HepG2 (cell line): ENCODE measurements around the gene ADPRS. TPM values are rescaled to one million over a fixed set of nuclear protein-coding genes. Genes with fewer than 3 reads are reported as not detected.

Experiments used
- FOXK2 ChIP-seq: fragments of 450-650 bp; IDR thresholded peaks from 2 replicates; pipeline ENCODE4 v1.6.1; 2016
- JARID2 ChIP-seq: sonication (generic); formaldehyde crosslinking; IDR thresholded peaks from 2 replicates; pipeline ENCODE4 v1.8.1; 2023; ENCODE audit warnings: missing genetic modification reagents, inconsistent platforms; ENCODE audit not compliant: insufficient replicate concordance
- KDM5B ChIP-seq: sonication (generic); formaldehyde crosslinking; IDR thresholded peaks from 2 replicates; pipeline ENCODE4 v1.4.0; 2020; ENCODE audit warnings: missing genetic modification reagents, mild to moderate bottlenecking, borderline replicate concordance
- KLF16 ChIP-seq, 2 experiments: sonication (generic) in 1 of 2; formaldehyde crosslinking in 1 of 2; IDR thresholded peaks; 2 replicates each; pipeline versions ENCODE4 v1.6.1 to v1.8.0; 2016 to 2023; ENCODE audit warnings: missing genetic modification reagents in 2 of 2, missing compliant biosample characterization in 1 of 2
- MAF1 ChIP-seq: sonication (generic); formaldehyde crosslinking; IDR thresholded peaks from 2 replicates; pipeline ENCODE4 v1.5.0; 2020; ENCODE audit warnings: missing genetic modification reagents, borderline replicate concordance
- NFAT5 ChIP-seq: sonication (generic); formaldehyde crosslinking; IDR thresholded peaks from 2 replicates; pipeline ENCODE4 v1.4.0; 2020; ENCODE audit warnings: missing genetic modification reagents
- NFKBIZ ChIP-seq: IDR thresholded peaks from 2 replicates; pipeline ENCODE4 v1.6.1; 2018; ENCODE audit warnings: missing genetic modification reagents, missing compliant biosample characterization
- PRDM4 ChIP-seq: sonication (generic); formaldehyde crosslinking; IDR thresholded peaks from 2 replicates; pipeline ENCODE4 v1.9.0; 2021; ENCODE audit warnings: missing genetic modification reagents, borderline replicate concordance
- SNAPC2 ChIP-seq: sonication (generic); formaldehyde crosslinking; IDR thresholded peaks from 2 replicates; pipeline ENCODE4 v1.8.1; 2022; ENCODE audit warnings: mild to moderate bottlenecking, missing genetic modification reagents
- STAT5B ChIP-seq: sonication (generic); formaldehyde crosslinking; IDR thresholded peaks from 2 replicates; pipeline ENCODE4 v1.4.0; 2020; ENCODE audit warnings: missing genetic modification reagents
- WIZ ChIP-seq: sonication (generic); formaldehyde crosslinking; IDR thresholded peaks from 2 replicates; pipeline ENCODE4 v1.5.1; 2020; ENCODE audit warnings: mild to moderate bottlenecking, missing genetic modification reagents
- ZBTB43 ChIP-seq: sonication (generic); formaldehyde crosslinking; conservative IDR thresholded peaks from 2 replicates; pipeline ENCODE4 v1.4.0; 2020; ENCODE audit warnings: missing genetic modification reagents
- ZFAT ChIP-seq: sonication (generic); formaldehyde crosslinking; conservative IDR thresholded peaks from 2 replicates; pipeline ENCODE4 v1.8.1; 2023; ENCODE audit warnings: missing genetic modification reagents, inconsistent platforms
- ZNF501 ChIP-seq: sonication (generic); formaldehyde crosslinking; IDR thresholded peaks from 2 replicates; pipeline ENCODE4 v1.5.1; 2020; ENCODE audit warnings: mild to moderate bottlenecking, moderate library complexity, missing genetic modification reagents
- ZNF572 ChIP-seq: sonication (generic); formaldehyde crosslinking; IDR thresholded peaks from 2 replicates; pipeline ENCODE4 v1.5.1; 2020; ENCODE audit warnings: mild to moderate bottlenecking, missing genetic modification reagents
- ZNF577 ChIP-seq: sonication (generic); formaldehyde crosslinking; IDR thresholded peaks from 2 replicates; pipeline ENCODE4 v1.4.0; 2020; ENCODE audit warnings: mild to moderate bottlenecking, low read depth, missing genetic modification reagents, borderline replicate concordance
- ZNF598 ChIP-seq: sonication (generic); formaldehyde crosslinking; IDR thresholded peaks from 2 replicates; pipeline ENCODE4 v1.5.1; 2020; ENCODE audit warnings: mild to moderate bottlenecking, missing genetic modification reagents, borderline replicate concordance
- polyA plus RNA-seq, 8 experiments: library from polyadenylated mRNA; depleted of rRNA in 3 of 8; stranded (reverse) in 7 of 8; unstranded in 1 of 8; fragments of >200 nt; fragmentation: Illumina TruSeq in 4 of 8; extraction: Trizol in 4 of 8; gene quantifications; 2 replicates each; pipeline versions ENCODE4 v1.2.1 to v1.2.3, GENCODE V29; 2011 to 2016; ENCODE audit warnings: low read depth in 4 of 8, missing spikeins in 1 of 8, mixed read lengths in 1 of 8; ENCODE audit not compliant: insufficient read depth in 1 of 8
- total RNA-seq, 5 experiments: library from RNA; depleted of rRNA; stranded (reverse); fragments of >200 nt; fragmentation: Illumina TruSeq; extraction: Trizol; gene quantifications; 2 replicates each; pipeline ENCODE4 v1.2.3, GENCODE V29; 2016; ENCODE audit warnings: low read depth in 1 of 5
- TF ChIP-seq, protein P1 (sequence below): sonication (generic); formaldehyde crosslinking; IDR thresholded peaks from 2 replicates; pipeline ENCODE4 v1.9.0; 2021; ENCODE audit warnings: missing genetic modification reagents, mild to moderate bottlenecking, borderline replicate concordance

The ADPRS gene
- total and polyA plus RNA-seq, 2 of the 13 experiments (the other 11 are each of a cell fraction or from before 2014, with no cell fraction given), result 30.6 to 36.4 TPM

DNA sequence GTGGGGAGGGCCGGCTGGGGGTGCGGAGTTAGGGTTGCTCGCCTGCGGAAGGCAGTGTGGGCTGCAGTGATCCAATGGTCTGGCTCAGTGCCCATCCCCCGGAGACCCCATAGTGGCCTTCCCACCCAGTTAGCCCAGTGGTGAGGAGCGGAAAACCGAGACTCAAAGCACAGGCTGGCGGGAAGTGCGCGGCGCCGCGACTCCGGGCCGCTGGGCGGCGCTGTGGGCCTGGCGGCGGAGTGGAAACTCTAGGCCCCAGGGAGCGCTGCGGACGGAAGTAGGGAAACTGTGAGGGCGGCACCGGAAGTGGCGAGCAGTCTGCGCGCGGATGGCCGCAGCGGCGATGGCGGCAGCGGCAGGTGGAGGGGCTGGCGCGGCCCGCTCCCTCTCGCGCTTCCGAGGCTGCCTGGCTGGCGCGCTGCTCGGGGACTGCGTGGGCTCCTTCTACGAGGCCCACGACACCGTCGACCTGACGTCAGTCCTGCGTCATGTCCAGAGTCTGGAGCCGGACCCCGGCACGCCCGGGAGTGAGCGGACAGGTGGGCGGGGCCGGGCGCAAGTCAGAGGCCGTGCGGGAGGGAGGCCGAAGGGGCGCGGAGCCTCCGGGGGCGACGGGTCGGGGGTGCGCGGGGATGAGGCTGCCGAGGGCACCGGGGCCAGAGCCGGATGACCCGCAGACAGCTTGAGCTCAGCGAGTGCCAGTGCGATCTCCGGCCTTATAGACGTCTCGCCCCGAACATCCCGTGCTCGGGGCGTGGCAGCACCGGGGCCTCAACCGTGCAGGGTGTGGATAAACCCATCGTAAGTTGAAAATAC lies at the start of gene ADPRS (continued):
- peak; percentile 84 for TF ChIP-seq NFAT5 (CRISPR knock-in tag)
- TF ChIP-seq ZNF598 (CRISPR knock-in tag), result no peak; the same call in 1 of the 2 replicates
- peak; percentile 90 for TF ChIP-seq ZNF501 (CRISPR knock-in tag)
- TF ChIP-seq FOXK2, result no peak
- TF ChIP-seq JARID2, result peak; percentile 66
- peak; percentile 61; the same call in 1 of the 2 replicates for TF ChIP-seq ZBTB43
- TF ChIP-seq ZNF577, result no peak
- TF ChIP-seq MAF1, result no peak
- no peak; the same call in 1 of the 2 replicates for TF ChIP-seq WIZ (CRISPR knock-in tag)
- no peak; the same call in none of the 2 replicates for TF ChIP-seq ZNF572 (CRISPR knock-in tag)
- TF ChIP-seq, protein P1, sequence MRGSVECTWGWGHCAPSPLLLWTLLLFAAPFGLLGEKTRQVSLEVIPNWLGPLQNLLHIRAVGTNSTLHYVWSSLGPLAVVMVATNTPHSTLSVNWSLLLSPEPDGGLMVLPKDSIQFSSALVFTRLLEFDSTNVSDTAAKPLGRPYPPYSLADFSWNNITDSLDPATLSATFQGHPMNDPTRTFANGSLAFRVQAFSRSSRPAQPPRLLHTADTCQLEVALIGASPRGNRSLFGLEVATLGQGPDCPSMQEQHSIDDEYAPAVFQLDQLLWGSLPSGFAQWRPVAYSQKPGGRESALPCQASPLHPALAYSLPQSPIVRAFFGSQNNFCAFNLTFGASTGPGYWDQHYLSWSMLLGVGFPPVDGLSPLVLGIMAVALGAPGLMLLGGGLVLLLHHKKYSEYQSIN, result no peak
- TF ChIP-seq PRDM4, result no peak; the same call in 1 of the 2 replicates
- TF ChIP-seq ZFAT (CRISPR knock-in tag), result no peak; the same call in 1 of the 2 replicates
- peak; percentile 87 for TF ChIP-seq NFKBIZ (CRISPR knock-in tag)
- peak; percentile 73 for TF ChIP-seq SNAPC2 (CRISPR knock-in tag)
- no peak for TF ChIP-seq STAT5B (CRISPR knock-in tag)
- TF ChIP-seq KLF16 (CRISPR knock-in tag; IDR thresholded peaks at IDR 0.05), result peak; percentile 50 to 97; a peak in 3 of 4 replicates
- TF ChIP-seq KDM5B (CRISPR knock-in tag), result peak; percentile 88
